ENCODE measurements around the gene RPAP3. TPM values are rescaled to one million over a fixed set of nuclear protein-coding genes. Genes with fewer than 3 reads are reported as not detected.
A peak's percentile ranks its signal among the peaks of the same experiment; 100 is the strongest.

Gene RPAP3
- total and polyA plus RNA-seq, 9 of the 15 experiments (the other 6 are each of a cell fraction or from before 2014, with no cell fraction given) = 40.0 to 92.1 (median 54.1) TPM

GRCh38 chr12:47747596-47748506, 42.0 kb upstream of the RPAP3 start:
- Histone ChIP-seq H3K4me2 (ENCODE audit: insufficient read depth, low read length) (no peak overlapping the region), H2AFZ (ENCODE audit: low read depth, low read length) (no peak overlapping the region), H3K36me3 (ENCODE audit: control insufficient read depth, insufficient read depth, low read length) (no peaks in the 10 kb centered on the region), H3K27me3 (ENCODE audit: control insufficient read depth in 2 of 2, insufficient read depth in 2 of 2, low read length in 2 of 2) (peaks cover 30 to 70% of the 10 kb centered on the region in 2 experiments), H3K4me3 (no peak overlapping the region), H3K79me2 (ENCODE audit: control insufficient read depth, insufficient read depth, low read length) (no peaks in the 10 kb centered on the region), H3K4me1 (replicated peaks in 1 of 2; ENCODE audit: control insufficient read depth in 2 of 2, insufficient read depth in 2 of 2, low read length in 2 of 2) (peaks cover 6 to 40% of the 10 kb centered on the region in 2 experiments; a peak in 3 of 5 replicates), H3K9me1 (ENCODE audit: control insufficient read depth, insufficient read depth, low read length) (no peaks in the 10 kb centered on the region), H4K20me1 (replicated peaks; ENCODE audit: control insufficient read depth, insufficient read depth, low read length) (no peaks in the 10 kb centered on the region; the same call in 1 of the 2 replicates), H3K27ac (ENCODE audit: extremely low read depth, low read depth, low read length) (no peak overlapping the region), H3K9ac (ENCODE audit: insufficient read depth in 1 of 2, low read depth in 2 of 2, low read length in 2 of 2) (peak overlapping the region in 1 of 2 experiments; percentile 12; a peak in 2 of 4 replicates), H3K9me3 (replicated peaks; ENCODE audit: control insufficient read depth, insufficient read depth, low read depth, low read length) (no peaks in the 10 kb centered on the region)
- DNase-seq (ENCODE audit: extremely low read depth in 1 of 4, low spot score in 3 of 4) (no peak), ATAC-seq (no peak), FAIRE-seq (no peak)
- in situ Hi-C loops (cut with MboI) = no loop called here
- intact Hi-C loops (cut with micrococcal nuclease) = no loop called here
- ChIA-PET POLR2A (interaction anchor here (0.7 to 0.9 kb wide), 2 partner anchors 10 to 92 kb away, joined by 3 to 4 read pairs; no protein-coding TSS in a partner anchor), CTCF (ENCODE audit: low intra/inter-chr PET ratio) (no interaction called here)
- no peak for TF ChIP-seq TRIM25 (IDR thresholded peaks at IDR 0.05; ENCODE audit: borderline replicate concordance)
- TF ChIP-seq ZNF263 (CRISPR knock-in tag; IDR thresholded peaks at IDR 0.05; ENCODE audit: borderline replicate concordance) = 0 out of 2 replicates have a peak, but pooled peaks have one; percentile 48
- no TSS peak for BruUV-seq (replicated peaks)
- 19% methylated on average over 14 of the region's 14 CpGs for WGBS (ENCODE audit: insufficient coverage, low coverage, missing lambda C conversion rate)

Measured in K562 (cell line).